ENCODE measurements around the gene GALNT12.

GALNT12 gene

GRCh38 chr9:98833090-98833956, 25.9 kb downstream of the GALNT12 start:
- no peak for DNase-seq (ENCODE audit: low read depth, low spot score)

GRCh38 chr9:98834386-98834785, 26.9 kb downstream of the GALNT12 start:
- DNase-seq (ENCODE audit: low read depth, low spot score): no peak

- no peak for DNase-seq (ENCODE audit: low read depth, low spot score)
Observed at GRCh38 chr9:98836206-98836605, 28.7 kb downstream of the GALNT12 start.

- DNase-seq (ENCODE audit: low read depth, low spot score): no peak
Observed at GRCh38 chr9:98837516-98837915, 30.0 kb downstream of the GALNT12 start.

- DNase-seq (ENCODE audit: low read depth, low spot score): no peak
Observed at GRCh38 chr9:98838155-98838867, 30.8 kb downstream of the GALNT12 start.

DNA sequence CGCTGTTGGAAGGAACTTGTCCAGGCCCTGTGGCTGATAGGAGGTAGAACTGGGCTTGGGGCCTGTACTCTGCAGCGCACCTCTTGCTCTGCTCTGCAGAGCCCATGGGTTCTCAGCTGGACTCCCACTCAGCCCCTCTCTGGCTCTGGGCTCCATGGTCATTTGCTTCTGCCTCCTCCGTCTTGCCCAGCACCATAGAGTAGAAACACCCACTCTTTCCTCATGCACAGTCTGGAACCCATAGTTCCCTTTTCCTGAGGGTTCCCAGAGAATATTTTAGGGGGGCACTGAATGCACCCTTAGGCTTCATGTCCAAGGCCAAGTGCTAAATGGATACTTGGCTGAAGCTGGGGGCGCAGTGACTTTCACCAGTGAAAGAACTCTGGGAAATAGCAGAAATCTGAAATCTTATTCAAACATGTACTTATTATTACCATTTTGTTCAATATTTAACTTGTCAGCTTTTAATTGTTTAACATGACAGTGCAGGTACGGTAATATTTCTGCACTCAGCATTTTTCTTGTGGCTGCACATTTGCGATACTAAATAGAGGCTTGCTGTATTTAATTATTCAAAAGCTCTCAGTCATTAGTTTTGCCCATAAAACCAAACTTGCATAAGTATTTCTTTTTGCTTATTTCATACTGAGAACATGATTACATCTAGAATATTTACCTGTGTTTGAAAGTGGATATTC, 31.5 kb downstream of the GALNT12 start:
- no peak for DNase-seq (ENCODE audit: low read depth, low spot score)

DNA sequence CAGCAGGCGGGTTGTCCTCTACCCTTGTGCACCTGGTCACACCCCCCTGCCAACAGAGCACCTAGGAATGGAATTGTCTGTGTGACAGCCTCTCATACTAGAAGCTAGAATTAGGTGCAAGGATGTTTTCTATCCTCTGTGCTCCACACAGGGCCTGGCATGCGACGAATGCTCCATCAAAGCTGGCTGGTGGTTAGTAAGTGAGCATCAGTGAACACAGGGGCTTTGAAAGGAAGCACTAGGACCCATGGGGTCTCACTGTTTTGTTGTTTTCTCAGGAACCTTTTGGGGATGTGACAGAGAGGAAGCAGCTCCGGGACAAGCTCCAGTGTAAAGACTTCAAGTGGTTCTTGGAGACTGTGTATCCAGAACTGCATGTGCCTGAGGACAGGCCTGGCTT, 32.3 kb downstream of the GALNT12 start:
- DNase-seq (ENCODE audit: low read depth, low spot score): no peak

- DNase-seq (ENCODE audit: low read depth, low spot score): no peak
Observed at GRCh38 chr9:98842510-98842909, 35.0 kb downstream of the GALNT12 start.

DNA sequence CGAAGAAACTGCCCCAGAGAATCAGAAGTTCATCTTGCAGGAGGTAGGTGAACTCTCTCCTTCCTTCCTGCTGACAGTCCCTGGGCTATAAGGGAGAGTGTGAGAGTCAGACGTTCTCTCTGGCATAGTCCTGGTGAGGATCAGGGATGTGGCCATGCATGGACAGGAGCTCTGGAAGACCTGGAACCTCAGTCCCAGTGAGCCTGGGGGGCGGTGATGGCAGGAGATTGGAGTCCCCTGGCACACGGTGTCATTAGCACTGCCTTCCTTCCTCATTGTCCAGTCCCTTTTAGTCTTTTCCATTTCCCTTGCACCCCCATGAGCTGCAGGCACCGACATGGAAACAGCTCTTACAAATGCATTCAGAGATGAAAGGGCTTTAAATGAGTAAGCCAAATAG, 38.6 kb downstream of the GALNT12 start:
- no peak for DNase-seq (ENCODE audit: low read depth, low spot score)

DNA sequence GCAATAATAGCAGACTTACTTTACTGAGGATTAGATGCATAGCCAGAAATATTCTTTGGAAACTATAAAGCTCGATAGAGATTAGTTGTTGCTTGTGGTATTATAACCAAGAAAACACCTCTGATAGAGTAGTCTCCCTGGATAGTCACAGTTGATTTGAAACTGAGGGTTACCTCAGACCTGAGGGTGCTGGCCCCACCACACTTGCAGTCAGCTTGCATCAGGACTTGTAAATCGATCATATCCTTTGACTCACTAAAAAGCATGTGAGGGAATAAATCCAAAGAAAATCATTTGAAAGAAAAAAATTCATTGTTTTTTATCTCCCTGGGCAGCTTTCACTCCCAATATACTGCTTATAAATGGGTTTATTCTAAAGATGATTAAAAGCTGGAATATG, 39.4 kb downstream of the GALNT12 start:
- DNase-seq (ENCODE audit: low read depth, low spot score): no peak

- DNase-seq (ENCODE audit: low read depth, low spot score): peak; percentile 36
Observed at GRCh38 chr9:98848450-98849149, 41.1 kb downstream of the GALNT12 start.

DNA sequence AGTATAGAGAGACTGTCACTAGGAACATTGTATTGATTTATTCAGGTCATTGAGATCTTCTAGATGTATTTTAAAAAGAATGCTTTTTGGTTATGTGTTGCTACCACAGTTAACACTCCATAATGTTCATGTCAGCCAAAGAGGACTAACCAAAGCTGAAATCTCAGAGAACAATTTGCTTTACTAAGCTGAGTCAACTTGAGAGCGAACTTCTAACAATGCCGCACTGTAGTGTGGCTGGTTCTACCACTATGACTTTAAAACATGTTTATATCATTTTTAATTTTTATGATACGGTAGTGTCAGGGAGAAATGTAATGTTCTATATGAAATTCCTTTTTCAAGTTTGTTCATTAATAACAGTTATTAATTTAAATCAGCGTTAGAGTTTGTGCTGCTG, 42.1 kb downstream of the GALNT12 start:
- DNase-seq (ENCODE audit: low read depth, low spot score): no peak

DNA sequence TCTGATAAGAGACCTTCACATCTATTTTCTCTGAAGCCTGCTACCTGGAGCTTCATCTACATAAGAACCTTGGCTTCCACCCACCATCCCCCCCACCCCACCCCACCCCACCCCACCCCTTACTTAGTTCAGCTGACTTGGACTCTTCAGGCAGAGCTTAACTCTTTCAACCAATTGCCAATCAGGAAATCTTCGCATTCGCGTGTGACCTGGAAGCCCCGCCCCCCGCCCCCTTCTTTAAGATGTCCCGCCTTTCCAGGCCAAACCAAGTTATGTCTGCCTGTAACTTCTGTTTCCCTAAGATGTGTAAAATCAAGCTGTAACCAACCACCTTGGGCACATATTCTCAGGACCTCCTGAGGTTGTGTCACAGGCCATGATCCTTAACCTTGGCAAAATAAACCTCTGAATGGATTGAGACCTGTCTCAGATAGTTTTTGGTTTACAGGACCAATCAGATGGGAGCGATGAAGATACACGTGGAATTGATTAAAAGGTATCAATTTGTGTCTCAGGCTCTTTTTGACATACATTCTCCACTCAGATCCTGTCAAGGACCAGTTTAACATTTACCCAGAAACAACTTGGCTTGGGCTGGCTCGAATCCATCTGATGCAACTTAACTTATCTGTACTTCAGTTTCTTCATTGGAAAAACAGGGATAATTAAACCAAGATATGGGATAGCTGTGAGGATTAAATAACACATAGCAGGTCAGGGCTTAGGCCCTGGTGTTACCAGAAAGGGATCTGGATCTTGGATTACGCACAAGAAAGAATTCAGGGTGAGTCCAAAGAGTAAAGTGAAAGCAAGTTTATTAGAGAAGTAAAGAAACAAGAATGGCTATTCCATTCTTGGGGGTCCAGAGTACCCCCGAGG, 43.6 kb downstream of the GALNT12 start:
- no peak for DNase-seq (ENCODE audit: low read depth, low spot score)

GRCh38 chr9:98851730-98852459, 44.4 kb downstream of the GALNT12 start:
- no peak for DNase-seq (ENCODE audit: low read depth, low spot score)

- no peak for DNase-seq (ENCODE audit: low read depth, low spot score)
Observed at GRCh38 chr9:98852460-98852734, 44.9 kb downstream of the GALNT12 start.

- DNase-seq (ENCODE audit: low read depth, low spot score): no peak
Observed at GRCh38 chr9:98852961-98853360, 45.5 kb downstream of the GALNT12 start.

- no peak for DNase-seq (ENCODE audit: low read depth, low spot score)
Observed at GRCh38 chr9:98854266-98854665, 46.8 kb downstream of the GALNT12 start.

DNA sequence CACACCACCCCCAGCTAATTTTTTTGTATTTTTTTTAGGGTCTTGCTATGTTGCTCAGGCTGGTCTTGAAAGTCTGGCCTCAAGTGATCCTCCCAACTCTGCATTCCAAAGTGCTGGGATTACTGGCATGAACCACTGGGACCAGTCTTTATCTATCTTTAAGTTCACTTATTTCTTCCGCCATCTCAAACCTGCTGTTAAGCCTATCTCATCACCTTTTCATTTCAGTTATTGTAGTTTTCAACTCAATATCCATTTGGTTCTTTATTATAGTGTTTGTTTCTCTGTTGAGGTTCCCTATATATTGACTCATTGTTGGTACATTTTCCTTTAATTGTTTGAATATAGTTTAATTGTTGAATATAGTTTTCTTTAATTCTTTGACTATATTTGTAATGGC, 48.1 kb downstream of the GALNT12 start:
- no peak for DNase-seq (ENCODE audit: low read depth, low spot score)

- no peak for DNase-seq (ENCODE audit: low read depth, low spot score)
Observed at GRCh38 chr9:98856982-98857381, 49.5 kb downstream of the GALNT12 start.

DNA sequence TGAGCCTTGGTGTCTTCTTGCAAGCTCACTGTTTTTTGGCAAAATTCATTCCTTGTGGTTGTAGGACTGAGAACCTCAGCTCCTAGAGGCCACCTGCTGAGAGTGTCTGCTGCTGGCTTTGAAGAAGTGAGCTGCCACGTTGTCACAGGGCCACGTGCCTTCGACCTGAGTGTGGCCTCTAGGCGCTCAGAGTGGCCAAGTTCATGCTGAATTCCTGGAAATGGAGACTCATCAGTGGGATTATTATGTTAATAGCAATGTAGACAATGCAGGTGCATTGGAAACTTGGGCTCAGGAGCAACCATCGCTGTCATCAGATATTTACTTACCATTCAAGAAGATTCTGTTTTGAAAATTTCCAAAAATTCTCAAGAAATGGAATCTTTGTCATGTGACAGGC, 52.5 kb downstream of the GALNT12 start:
- no peak for DNase-seq (ENCODE audit: low read depth, low spot score)
